ENCODE measurements around the gene HELLS.
"Not testable (repeated sequence)": the region's sequence is repeated elsewhere in the genome, so short reads cannot be mapped to it uniquely, and the experiment has no call there.

Gene HELLS

DNA sequence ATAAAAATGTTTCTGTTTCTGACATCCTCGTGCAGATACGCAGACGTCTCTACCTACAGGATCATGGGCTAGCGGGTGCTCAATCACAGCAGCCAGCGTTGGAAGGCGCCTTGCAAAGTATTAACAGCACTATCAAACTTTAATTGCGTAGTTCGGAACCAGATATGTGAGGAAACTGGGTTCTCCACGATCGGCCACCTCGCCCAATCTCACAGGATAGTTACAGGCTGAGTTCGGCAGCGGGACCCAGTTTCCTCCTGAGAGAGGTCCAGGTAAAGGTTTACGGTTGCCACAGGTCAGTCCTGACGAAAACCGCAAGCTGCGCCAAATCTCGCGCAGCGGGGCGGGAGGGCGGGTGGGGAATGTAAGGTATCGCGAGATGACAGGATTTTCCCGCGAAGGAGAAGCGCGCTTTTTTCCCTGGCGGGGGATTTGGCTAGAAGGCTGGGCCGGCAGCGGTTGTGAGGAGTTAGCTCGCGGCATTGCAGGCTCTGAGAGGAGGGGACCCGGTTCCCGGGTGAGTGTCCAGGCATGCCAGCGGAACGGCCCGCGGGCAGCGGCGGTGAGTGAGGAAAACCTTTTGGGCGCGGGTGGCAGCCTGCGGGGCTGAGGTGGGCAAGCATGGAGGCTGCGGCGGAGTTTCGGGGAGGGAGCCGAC, at the start of gene HELLS:
TSS of gene HELLS (plus strand) at position 398 of the 658 bp plus-strand sequence. CDS start at position 532, 134 bp downstream.
- DNase-seq: peak; percentile 95

DNA sequence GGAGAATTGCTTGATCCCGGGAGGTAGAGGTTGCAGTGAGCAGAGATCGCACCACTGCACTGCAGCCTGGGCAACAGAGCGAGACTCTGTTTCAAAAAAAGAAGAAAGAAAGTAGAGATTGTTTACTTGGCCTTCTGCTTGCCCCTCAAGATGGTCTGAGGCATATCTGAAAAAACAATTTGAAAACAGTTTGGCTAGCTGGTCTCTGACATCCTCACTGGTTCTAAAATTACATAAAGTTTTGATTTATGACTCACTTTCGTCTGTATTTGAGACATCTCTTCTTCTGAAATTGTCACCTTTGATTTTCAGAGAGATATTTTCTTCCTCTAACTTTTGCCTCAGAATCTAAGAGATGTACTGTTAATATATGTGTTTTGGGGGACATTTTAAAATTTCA, 49.6 kb upstream of the HELLS start:
- no peak for DNase-seq

DNA sequence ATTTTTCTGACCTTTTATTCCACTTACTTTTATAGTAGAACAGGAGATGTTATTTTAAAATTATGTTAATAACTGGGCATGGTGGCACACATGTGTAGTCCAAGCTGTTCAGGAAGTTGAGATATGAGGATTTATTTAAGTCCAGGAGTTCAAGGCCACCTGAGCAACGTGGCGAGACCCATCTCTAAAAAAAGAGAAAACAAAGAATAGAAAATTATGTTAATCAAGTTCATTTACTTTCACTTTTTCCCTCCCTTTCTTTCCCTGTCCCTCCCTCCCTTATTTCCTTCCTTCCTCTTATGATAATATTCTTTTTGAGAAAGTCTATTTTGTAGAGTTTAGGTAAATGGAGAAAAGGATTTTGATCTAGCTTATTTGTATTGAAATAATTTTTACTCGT, 48.9 kb upstream of the HELLS start:
- DNase-seq: no peak

DNA sequence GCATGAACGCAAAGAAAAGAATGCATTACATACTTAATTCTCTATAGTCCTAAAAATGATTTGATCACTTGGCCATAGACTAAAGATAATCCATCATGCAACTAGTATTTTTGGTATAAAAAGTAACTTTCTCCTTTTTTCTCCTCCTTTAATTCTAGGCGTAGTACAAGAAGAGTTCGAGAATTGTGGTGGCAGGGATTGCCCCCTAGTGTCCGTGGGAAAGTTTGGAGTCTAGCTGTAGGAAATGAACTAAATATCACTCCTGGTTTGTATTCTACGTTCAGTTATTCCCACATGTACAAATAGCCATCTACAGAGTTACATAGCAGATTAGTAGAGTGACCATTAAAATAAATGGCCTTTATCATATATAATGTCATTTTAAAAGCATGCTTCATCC, 45.5 kb upstream of the HELLS start:
- no peak for DNase-seq

DNA sequence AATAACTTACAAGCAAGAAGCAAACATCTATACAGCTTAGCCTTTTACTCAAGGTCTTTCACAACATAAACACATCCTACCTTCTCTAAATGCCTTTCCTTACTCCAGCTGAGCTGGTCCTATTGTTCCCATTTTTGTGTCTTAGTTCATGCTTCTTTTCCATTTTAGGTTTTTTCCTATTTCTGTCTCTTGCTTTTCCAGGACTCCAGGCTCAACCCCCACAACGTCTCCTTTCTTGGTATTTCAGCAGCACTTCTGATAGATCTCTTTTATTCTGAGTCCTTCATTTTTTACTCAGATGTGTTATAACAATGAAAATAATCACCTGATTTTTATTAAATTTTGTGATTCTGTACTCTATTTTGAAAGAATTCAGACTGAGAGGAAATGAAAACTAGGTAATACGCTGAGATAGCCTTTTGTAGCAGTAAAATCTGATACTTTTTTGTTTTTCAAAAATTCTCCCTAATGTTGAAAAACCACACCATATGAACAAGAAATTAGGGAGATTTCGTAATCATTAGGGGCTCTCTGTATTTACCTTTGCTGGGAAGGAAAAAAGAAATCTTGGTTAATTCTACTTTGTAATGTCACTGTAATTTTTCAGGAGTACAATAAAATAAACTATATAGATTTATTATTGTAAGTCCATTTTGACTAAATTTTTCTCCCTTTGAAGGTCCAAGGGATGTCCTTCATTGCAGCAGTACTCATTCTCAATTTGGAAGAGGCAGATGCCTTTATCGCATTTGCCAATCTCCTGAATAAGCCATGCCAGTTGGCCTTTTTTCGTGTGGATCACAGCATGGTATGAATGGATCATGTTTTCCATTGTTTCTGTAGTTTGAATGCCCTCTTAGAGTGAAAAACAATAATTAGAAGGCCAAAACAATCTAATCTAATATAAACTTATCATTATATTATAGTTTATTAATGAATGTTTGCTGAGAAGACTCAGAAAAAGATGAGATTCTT, 24.0 kb upstream of the HELLS start:
- DNase-seq: no peak

DNA sequence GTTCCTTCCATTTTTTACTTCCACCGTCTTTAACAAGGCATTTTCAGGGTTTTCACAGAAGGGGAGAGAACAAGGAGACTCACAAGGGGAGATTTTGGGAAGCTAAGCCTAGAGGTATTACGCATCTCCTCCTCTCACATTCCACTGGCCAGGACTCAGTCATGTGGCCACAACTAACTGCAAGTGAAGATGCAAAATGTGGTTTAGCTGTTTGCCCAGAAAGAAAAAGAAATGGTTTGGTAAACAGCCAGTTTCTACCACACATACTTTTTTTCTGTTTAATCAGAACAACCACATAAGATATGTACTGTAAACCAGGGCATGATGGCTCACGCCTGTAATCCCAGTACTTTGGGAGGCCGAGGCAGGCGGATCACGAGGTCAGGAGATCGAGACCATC, 21.4 kb upstream of the HELLS start:
- DNase-seq: no peak

DNA sequence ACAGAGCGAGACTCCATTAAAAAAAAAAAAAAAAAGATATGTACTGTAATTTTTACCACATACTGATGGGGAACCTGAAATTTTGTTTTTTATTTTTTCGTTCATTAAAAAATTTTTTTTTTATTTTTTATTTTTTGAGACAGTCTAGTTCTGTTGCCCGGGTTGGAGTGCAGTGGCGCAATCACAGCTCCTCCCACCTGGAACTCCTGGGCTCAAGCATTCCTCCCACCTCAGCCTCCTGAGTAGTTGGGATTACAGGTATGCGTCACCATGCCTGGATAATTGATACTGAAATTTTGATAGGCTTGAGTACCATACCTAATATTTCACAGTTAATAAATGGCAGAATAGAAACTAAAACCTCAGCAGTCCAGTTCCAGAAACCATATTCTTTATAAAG, 20.9 kb upstream of the HELLS start:
- DNase-seq: no peak

DNA sequence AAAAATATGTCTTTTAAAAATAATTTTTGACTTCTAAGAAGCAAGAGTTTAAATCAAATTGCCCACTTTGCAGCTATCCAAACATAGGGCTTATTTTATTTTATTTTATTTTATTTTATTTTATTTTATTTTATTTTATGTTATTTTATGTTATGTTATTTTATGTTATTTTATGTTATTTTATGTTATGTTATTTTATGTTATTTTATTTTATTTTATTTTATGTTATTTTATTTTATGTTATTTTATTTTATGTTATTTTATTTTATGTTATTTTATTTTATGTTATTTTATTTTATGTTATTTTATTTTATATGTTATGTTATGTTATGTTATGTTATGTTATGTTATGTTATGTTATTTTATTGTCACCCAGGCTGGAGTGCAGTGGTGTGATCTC, 14.0 kb upstream of the HELLS start:
- DNase-seq: not testable (repeated sequence)

DNA sequence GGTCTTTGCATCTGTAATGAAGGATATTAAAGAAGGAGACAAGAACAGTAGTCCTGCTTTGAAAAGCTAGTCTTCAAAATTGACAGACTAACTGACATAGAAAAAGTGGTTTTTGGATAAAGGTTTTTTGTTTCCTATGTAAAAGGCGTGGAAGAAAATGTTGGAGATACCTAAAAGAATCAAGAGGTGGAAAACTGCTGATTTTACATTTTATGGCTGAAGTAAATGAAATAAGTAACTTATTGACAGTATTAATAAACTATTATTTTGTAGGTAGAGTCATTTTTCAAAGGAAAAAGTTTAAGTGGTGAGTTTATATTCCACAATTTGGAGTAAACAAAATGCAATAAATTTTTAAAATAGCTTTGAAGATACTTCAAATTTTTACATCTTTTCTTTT, 12.6 kb upstream of the HELLS start:
- DNase-seq: no peak

DNA sequence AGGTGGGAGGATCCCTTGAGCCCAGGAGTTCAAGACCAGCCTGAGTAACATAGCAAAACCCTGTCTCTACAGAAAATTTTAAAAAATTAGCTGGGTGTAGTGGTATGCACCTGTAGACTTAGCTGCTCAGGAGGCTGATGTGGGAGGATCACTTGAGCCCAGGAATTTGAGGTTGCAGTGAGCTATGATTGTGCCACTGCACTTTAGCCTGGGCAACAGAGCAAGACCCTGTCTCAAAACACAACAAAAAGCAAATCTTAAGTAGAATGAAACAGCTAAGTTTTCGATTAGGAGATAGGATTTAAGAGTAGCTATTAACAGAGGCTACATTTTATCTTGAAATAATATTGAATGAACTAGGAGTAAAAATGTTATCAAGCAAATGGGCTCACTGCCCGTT, 3.3 kb upstream of the HELLS start:
- not testable (repeated sequence) for DNase-seq

DNA sequence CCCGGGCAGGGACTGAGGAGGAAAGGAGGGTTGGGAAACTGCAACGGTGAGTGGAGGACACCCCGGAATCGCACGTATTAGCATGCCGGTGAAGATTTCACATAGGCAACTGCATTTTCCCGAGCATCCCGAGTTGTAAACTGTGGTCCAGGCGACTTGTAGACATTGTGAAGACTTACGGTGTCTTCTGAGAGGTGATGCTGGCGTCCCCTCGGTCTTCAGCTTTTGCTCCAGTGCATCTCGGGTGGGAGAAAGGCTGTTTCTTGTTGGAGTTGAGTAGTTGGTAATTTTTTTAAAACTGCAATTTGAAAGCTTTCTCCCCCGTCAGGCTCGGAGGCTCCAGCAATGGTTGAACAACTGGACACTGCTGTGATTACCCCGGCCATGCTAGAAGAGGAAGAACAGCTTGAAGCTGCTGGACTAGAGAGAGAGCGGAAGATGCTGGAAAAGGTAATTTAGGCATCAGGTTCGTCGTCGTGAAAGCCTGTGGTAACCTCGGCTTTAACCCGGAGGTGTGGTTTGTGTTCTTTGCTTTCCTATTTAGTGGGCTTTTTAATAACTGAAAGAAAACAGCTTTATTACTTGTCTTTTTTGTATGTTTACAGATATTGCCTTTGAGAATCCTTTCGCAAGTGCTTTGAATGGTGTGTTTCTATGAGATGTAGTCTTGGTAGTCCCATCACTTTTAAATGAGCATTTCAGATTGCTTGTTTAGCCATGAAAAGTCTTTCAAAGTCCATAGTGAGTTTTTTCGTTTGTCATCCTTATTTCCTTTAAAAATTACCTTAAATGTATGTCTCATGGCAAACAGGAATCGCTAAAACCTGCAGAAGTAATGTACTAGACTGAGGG, 687 bp downstream of the HELLS start:
- DNase-seq: no peak

DNA sequence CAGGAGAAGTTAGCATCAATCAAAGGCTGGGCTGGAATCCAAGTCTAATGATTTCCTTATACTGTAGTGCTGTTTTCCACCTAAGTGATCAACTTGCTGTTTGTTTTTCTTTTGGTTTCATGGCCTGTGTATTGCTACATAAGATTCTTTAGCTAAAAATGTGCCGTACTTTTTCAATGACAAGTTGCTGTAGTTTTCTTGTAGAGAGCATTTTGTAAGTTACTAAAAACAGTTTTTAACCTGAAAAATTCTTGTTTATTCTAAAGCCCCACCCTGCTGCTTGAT, 1.3 kb downstream of the HELLS start:
- DNase-seq: no peak

DNA sequence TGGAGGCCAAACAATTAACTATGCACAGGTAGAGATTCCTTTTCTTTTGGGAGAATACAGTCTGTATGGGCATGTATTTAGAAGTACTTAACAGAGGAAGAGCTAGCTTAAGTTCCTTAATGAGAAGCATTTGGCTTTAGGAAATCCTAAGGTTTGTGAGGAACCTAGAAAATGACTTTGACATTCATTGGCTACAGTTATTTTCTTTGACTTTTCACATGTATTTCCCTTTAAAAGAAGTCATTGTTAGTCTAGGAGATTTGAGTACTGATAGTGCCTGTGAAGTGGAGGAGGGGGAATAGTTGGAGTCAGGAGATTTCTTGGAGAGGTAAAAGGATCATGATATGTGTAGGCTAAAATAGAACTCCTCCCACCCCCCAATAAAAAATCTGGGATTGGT, 3.6 kb downstream of the HELLS start:
- no peak for DNase-seq

DNA sequence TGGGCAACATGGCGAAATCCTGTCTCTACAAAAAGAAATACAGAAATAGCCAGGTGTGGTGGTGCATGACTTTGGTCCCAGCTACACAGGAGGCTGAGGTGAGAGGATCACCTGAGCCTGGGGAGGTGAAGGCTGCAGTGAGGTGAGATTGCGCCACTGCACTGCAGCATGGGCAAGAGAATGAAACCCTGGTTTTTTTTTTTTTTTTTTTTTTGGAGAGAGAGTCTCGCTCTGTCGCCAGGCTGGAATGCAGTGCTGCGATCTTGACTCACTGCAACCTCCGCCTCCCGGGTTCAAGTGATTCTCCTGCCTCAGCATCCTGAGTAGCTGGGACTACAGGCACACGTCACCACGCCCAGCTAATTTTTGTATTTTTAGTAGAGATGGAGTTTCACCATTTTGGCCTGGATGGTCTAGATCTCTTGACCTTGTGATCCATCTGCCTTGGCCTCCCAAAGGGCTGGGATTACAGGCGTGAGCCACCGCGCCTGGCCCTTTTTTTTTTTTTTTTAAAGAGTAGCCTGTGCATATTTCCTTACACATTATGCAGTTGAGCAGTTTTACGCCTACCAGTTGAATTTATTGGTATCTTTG, 22.2 kb downstream of the HELLS start:
- DNase-seq: not testable (repeated sequence)

DNA sequence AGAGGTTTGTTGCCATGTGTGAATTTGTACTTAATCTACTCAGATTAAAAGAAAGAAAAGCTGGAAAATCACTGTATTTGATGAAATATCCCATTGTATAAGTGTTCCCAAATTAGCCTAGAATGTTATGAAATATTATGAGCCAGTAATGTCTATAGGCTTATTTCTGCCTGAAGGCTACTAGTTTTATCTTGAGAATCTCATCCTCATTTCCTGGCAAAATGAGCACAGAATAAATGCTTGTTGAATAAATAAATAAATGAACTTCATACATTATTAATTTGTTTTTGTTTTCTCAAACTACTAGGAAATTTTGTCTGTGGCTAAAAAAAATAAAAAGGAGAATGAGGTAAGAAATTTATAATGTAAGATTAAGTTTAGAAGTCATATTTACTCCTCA, 25.5 kb downstream of the HELLS start:
- DNase-seq: no peak

DNA sequence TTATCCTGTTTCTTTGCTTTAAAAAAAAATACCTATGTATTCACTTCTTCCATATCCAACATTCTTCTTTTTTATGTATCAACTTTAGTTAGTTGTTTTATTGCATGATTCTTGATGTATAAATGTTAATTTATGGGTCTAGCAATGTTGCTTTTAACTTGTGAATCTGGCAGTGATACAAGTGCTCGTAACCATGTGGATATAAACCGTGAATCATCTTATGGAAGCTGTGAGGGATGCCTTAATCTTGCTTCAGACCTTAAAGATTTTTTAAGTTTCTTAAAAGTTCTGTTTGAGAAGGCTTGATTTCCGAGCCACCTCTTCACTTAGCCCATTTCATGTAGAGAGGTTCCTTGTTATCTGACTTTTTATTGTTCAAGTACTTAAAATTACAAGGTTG, 25.9 kb downstream of the HELLS start:
- no peak for DNase-seq

DNA sequence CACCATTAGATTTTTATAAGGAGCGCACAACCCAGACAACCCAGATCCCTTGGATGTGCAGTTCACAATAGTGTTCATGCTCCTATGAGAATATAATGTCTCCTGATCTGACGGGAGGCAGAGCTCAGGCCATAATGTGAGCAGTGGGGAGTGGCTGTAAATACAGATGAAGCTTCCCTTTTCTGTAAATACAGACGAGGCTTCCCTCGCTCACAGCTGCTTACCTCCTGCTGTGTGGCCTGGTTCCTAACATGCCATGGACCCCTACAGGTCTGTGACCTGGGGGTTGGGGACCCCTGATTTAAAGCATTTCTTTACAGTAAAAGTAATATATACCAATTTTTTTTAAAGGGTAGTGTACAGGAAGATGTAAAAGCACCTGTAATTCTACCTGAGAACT, 33.2 kb downstream of the HELLS start:
- DNase-seq: no peak

DNA sequence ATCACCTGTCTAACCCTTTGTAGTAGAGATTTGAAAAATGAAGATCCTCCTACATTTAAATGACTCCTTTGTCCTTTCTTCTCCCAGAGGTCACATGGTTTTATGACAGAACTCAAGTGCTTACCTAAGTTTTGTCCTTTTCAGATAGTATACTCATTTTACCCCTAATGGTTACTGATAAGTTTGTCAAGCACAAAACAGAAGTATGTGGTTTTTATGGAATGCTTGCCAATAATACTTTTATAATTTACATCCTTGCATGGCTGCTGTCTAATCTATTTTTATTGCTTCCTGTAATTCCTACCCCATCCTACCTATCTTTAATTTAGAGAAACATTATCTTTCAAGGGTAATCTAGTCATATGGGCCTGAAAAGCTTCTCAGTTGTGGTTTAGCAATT, 37.5 kb downstream of the HELLS start:
- no peak for DNase-seq

DNA sequence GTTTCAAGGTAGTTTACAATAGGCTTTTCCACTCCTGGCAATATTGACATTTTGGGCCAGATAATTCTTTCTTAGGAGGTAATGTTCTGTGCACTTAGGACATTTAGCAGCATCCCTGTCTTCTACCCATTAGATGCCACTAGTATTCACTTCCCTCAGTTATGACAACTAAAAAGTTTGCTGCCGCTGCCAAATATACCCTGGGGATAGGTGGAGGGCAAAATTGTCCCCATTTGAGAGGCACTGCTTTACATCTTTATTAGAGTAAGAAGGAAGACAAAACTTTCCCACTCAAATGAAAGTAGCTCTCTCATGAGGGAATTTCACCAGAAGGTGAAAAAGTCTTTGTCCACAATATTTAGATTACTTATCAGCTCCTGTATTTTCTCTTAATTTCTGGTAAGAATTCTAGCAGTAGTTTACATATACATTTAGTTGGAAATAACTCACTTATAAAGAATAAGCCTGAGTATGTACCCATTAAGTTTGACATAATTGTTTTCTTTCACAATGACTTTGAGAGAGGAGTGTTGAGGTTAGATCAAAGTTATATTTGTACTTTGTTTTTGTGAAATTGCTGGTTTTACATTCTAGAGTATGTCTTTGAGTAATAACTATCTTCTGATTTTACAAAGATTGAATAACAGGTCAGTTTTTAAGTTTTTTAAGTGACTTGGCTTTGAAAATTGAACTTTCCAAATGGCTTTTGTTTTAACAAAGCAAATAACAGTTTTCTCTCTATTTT, 46.0 kb downstream of the HELLS start:
- DNase-seq: no peak

DNA sequence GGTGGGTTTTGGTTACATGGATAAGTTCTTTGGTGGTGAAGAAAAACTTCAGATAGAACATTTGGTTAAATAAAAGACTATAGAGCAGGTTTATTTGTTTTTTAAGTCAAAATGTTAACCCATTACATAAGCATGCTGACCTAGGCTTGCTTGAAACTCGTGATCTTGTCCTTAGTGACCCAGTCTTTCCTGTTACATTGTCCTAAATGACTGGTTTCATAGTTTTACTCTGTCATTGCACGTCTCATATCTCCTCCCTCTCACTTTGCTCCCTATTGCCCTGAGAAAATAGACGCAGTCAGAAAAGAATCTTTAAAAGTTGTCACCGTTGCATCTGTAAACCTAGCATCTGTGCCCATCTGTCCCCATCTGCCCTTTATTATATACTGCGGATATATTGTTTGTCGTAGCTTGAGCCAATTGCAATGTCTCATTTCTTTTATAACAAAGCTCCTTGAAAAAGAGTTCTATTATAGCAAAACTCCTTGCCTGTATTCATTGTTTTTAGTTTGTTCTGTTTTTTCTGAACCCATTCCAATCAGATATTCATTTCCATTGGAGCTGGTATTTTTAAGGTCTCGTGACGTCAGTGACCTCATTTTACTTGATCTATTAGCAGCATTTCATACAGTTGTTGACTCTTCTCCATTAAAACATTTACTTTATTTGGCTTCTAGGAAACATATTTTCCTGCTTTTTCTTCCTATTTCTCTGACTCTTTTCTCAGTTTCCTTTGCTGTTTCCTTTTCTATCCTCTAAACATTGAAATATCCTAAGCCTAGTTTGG, 57.3 kb downstream of the HELLS start:
- DNase-seq: no peak

DNA sequence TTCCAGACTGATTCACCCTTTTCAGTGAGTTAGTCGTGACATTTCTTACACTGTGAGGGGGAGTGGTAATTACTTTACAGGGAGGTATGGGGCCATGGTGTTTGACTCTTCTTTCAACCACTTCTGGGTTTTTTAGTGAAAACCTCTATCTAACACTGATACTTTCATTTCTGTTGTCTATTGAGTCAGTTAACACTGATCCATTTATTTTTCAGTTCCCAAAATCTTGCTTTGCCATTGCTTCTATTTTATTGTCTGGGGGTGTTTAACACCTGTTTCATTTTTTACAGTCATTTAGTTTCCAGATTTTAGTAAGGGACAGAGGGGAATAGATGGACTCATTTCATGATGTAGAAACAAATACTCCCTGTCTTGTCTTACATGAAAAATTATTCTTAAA, 61.5 kb downstream of the HELLS start:
- DNase-seq: no peak

DNA sequence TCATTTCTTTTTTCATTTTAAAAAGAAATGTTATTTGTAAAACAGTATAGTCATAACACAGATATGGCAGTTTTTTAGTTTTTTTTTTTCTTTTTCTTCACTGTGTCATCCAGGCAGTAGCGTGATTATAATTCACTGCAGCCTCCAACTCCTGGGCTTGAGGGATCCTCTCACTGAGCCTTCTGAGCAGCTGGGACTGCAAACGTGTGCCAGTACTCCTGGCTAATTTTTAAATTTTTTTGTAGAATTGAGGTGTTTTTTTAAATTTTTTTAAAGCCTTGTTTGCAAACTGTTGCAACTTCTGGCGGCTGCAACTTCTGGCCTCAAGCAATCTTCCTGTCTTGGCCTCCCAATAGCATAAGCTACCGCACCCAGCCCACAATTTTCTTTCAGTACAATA, 63.0 kb downstream of the HELLS start:
- DNase-seq: no peak
